ENCODE results near the gene LTB.
"Not testable (repeated sequence)": the region's sequence is repeated elsewhere in the genome, so short reads cannot be mapped to it uniquely, and the experiment has no call there.

LTB gene

GRCh38 chr6:31557443-31558317, 24.5 kb downstream of the LTB start:
- no peak overlapping the region for H3K27ac ChIP-seq
- TF ChIP-seq ZFX (IDR thresholded peaks at IDR 0.05) (no peak), CTCF (conservative IDR thresholded peaks at IDR 0.05) (no peak)

GRCh38 chr6:31556307-31556706, 25.9 kb downstream of the LTB start:
- TF ChIP-seq ZFX (IDR thresholded peaks at IDR 0.05): no peak
- TF ChIP-seq CTCF (conservative IDR thresholded peaks at IDR 0.05): no peak
- no peak overlapping the region for H3K27ac ChIP-seq

GRCh38 chr6:31551371-31551770, 30.9 kb downstream of the LTB start:
- H3K27ac ChIP-seq: not testable (repeated sequence)

- peak overlapping the region; percentile 77 for H3K27ac ChIP-seq
- TF ChIP-seq ZFX (IDR thresholded peaks at IDR 0.05) (no peak), CTCF (conservative IDR thresholded peaks at IDR 0.05) (no peak)
Measured at GRCh38 chr6:31548544-31548873, 33.7 kb downstream of the LTB start.

GRCh38 chr6:31547727-31548543, 34.3 kb downstream of the LTB start:
- no peak for TF ChIP-seq CTCF (conservative IDR thresholded peaks at IDR 0.05)
- peak; percentile 49; the same call in 1 of the 2 replicates for TF ChIP-seq ZFX (IDR thresholded peaks at IDR 0.05)
- H3K27ac ChIP-seq: peak overlapping the region; percentile 77

GRCh38 chr6:31546958-31547726, 35.1 kb downstream of the LTB start, which contains the start of gene NFKBIL1:
Gene NFKBIL1 (plus strand): TSS chr6:31547608. CDS start chr6:31547695, 87 bp downstream.
- H3K27ac ChIP-seq: peak within 1 kb of the TSS; percentile 77
- TF ChIP-seq ZFX (IDR thresholded peaks at IDR 0.05) (no peak; the same call in 1 of the 2 replicates), CTCF (conservative IDR thresholded peaks at IDR 0.05) (peak; percentile 63; the same call in 1 of the 2 replicates)

GRCh38 chr6:31546339-31546957, 35.8 kb downstream of the LTB start, which contains the start of gene ATP6V1G2:
Gene ATP6V1G2 (minus strand): TSS chr6:31546608. CDS start chr6:31546559, 49 bp downstream.
- TF ChIP-seq CTCF (conservative IDR thresholded peaks at IDR 0.05) (peak; percentile 98), ZFX (IDR thresholded peaks at IDR 0.05) (no peak)
- H3K27ac ChIP-seq: peak within 1 kb of the TSS; percentile 77

Measured in C4-2B (cell line).